ENCODE measurements around the gene DOCK1.

DOCK1 gene

DNA sequence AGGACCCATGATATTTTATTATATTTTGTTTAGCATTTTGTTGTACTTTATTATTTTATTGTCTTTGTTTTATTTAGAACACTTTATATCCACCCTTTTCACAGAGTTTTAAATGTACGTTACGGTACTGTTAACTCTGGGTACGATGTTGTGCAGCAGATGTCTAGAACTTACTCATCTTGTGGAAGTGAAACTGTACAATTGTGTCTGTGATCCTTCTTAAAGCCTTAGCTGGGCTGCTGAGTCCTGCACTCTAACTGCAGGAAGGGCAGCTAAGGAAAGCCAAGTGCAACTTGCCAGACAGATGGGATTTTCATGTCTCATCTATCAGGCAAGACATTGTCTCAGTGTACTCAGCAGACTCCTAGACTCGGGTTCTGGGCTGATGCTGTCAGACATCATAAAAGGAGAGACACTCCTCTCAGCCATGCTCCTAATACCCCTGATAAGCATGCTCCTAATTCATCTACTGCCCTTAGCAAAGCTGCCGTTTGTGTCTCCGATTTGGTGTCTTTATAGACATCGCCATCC is 305.8 kb downstream of the DOCK1 start:
- Histone ChIP-seq H3K4me1 (ENCODE audit: low read depth, poor library complexity, severe bottlenecking) (no peaks in the 10 kb centered on the region), H3K27ac (no peak overlapping the region), H3K36me3 (ENCODE audit: insufficient read depth) (no peaks in the 10 kb centered on the region), H3K4me2 (no peak overlapping the region), H2AFZ (ENCODE audit: low read depth) (no peak overlapping the region), H3K4me3 (IDR thresholded peaks at IDR 0.05; ENCODE audit: insufficient read depth, low read depth, low read length) (no peak overlapping the region), H4K20me1 (ENCODE audit: insufficient read depth) (no peaks in the 10 kb centered on the region), H3K79me2 (ENCODE audit: insufficient read depth, low read depth) (no peaks in the 10 kb centered on the region), H3K9ac (no peak overlapping the region), H3K27me3 (ENCODE audit: insufficient read depth, low read depth) (no peaks in the 10 kb centered on the region)
- TF ChIP-seq, protein P1, sequence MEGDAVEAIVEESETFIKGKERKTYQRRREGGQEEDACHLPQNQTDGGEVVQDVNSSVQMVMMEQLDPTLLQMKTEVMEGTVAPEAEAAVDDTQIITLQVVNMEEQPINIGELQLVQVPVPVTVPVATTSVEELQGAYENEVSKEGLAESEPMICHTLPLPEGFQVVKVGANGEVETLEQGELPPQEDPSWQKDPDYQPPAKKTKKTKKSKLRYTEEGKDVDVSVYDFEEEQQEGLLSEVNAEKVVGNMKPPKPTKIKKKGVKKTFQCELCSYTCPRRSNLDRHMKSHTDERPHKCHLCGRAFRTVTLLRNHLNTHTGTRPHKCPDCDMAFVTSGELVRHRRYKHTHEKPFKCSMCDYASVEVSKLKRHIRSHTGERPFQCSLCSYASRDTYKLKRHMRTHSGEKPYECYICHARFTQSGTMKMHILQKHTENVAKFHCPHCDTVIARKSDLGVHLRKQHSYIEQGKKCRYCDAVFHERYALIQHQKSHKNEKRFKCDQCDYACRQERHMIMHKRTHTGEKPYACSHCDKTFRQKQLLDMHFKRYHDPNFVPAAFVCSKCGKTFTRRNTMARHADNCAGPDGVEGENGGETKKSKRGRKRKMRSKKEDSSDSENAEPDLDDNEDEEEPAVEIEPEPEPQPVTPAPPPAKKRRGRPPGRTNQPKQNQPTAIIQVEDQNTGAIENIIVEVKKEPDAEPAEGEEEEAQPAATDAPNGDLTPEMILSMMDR (conservative IDR thresholded peaks at IDR 0.05; ENCODE audit: low read depth, low read length): no peak

DNA sequence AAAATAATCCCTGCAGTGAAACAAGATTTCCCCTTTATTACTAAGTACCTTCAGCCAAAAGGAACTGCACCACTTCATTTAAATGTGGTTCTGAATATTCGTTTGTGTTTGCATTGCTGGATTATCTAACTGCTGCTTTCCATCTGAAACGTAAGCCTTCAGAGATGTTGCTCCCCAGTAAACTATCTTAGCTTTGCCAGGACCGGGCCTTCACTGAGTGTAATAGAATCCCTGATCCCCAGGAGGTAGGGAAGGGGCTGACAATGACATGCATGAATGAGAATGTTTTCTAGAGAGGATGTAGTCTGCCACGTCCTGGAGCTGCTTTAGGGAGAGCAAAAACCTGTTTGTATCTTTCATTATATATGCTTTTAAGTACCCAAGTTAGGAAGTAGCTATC is 310.6 kb downstream of the DOCK1 start:
- TF ChIP-seq, protein P1 (conservative IDR thresholded peaks at IDR 0.05; ENCODE audit: low read depth, low read length): no peak
- H3K36me3 ChIP-seq (ENCODE audit: insufficient read depth): no peaks in the 10 kb centered on the region
- no peaks in the 10 kb centered on the region for H3K27me3 ChIP-seq (ENCODE audit: insufficient read depth, low read depth)
- no peak overlapping the region for H2AFZ ChIP-seq (ENCODE audit: low read depth)
- no peak overlapping the region for H3K27ac ChIP-seq
- H3K4me3 ChIP-seq (IDR thresholded peaks at IDR 0.05; ENCODE audit: insufficient read depth, low read depth, low read length): no peak overlapping the region
- no peaks in the 10 kb centered on the region for H3K79me2 ChIP-seq (ENCODE audit: insufficient read depth, low read depth)
- H3K4me1 ChIP-seq (ENCODE audit: low read depth, poor library complexity, severe bottlenecking): peaks cover 17% of the 10 kb centered on the region
- H3K4me2 ChIP-seq: no peak overlapping the region
- H3K9ac ChIP-seq: no peak overlapping the region
- no peaks in the 10 kb centered on the region for H4K20me1 ChIP-seq (ENCODE audit: insufficient read depth)

DNA sequence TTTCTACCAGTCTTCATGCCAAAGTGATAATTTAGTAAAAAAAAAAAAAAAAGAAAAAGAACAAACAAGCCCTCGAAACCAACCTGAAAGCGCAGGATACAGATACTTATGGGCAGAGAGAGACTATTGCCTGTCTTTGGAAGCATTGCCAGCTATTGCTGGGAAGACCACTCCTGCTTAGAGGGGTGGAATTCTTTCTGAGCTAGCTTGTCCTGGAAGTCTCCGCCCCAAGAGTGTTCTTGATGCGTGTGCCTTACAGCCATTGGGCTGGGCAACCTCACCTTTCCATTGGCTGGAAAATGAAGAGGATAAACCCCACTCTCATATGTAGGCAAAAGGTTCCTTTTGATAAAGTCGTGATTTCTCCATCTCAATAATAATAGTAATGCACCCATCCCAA is 311.0 kb downstream of the DOCK1 start:
- no peaks in the 10 kb centered on the region for H3K79me2 ChIP-seq (ENCODE audit: insufficient read depth, low read depth)
- H3K4me2 ChIP-seq: peak overlapping the region; percentile 25; the same call in 1 of the 2 replicates
- H4K20me1 ChIP-seq (ENCODE audit: insufficient read depth): no peaks in the 10 kb centered on the region
- H3K9ac ChIP-seq: no peak overlapping the region
- H3K27me3 ChIP-seq (ENCODE audit: insufficient read depth, low read depth): no peaks in the 10 kb centered on the region
- peaks cover 17% of the 10 kb centered on the region for H3K4me1 ChIP-seq (ENCODE audit: low read depth, poor library complexity, severe bottlenecking)
- no peak overlapping the region for H3K27ac ChIP-seq
- H3K4me3 ChIP-seq (IDR thresholded peaks at IDR 0.05; ENCODE audit: insufficient read depth, low read depth, low read length): no peak overlapping the region
- TF ChIP-seq, protein P1 (conservative IDR thresholded peaks at IDR 0.05; ENCODE audit: low read depth, low read length): no peak
- no peaks in the 10 kb centered on the region for H3K36me3 ChIP-seq (ENCODE audit: insufficient read depth)
- H2AFZ ChIP-seq (ENCODE audit: low read depth): no peak overlapping the region

DNA sequence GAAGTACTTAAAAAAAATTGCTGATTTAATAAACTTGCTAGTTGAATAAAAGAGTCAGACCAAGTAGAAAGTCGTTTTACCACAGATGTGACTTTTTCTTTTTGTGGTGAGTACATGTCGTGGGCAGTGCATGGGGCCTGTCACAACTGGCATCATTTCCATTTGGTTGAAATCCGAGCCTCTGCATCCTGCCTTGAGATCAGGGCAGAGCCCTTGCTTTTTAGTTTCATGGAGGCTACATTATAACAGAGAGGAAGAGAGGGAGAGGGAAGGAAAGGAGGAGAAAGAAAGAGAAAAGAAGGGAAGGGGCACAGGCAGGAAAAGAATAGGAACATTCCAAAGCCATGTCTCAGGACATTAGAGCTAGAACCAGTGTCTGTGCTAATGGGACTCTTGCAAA is 311.6 kb downstream of the DOCK1 start:
- Histone ChIP-seq H3K36me3 (ENCODE audit: insufficient read depth) (no peaks in the 10 kb centered on the region), H3K79me2 (ENCODE audit: insufficient read depth, low read depth) (no peaks in the 10 kb centered on the region), H3K27ac (no peak overlapping the region), H4K20me1 (ENCODE audit: insufficient read depth) (no peaks in the 10 kb centered on the region), H3K4me3 (IDR thresholded peaks at IDR 0.05; ENCODE audit: insufficient read depth, low read depth, low read length) (no peak overlapping the region), H3K4me2 (peak overlapping the region; percentile 25; the same call in 1 of the 2 replicates), H3K4me1 (ENCODE audit: low read depth, poor library complexity, severe bottlenecking) (peaks cover 17% of the 10 kb centered on the region), H3K9ac (no peak overlapping the region), H2AFZ (ENCODE audit: low read depth) (no peak overlapping the region), H3K27me3 (ENCODE audit: insufficient read depth, low read depth) (no peaks in the 10 kb centered on the region)
- TF ChIP-seq, protein P1 (conservative IDR thresholded peaks at IDR 0.05; ENCODE audit: low read depth, low read length): no peak

All from KMS-11 (cell line).